Effector memory CD8-positive, alpha-beta T cell (primary cell): Measurements from ENCODE around the gene CMSS1.

Source experiments
- ATAC-seq: fragments of 150-1000 bp; cut with Tn5 transposase; replicated peaks from 2 replicates; pipeline ENCODE4 v1.10.0; 2021; ENCODE audit warnings: mild to moderate bottlenecking, moderate library complexity
- DNase-seq, 3 experiments: peaks; one replicate each; pipeline ENCODE4 v3.0.0; 2021
- H3K27ac Mint-ChIP-seq, 2 donors: one replicate each; pipeline ENCODE4 v1.8.0; 2022; ENCODE audit warnings: mild to moderate bottlenecking in 2 of 2, mixed read lengths in 2 of 2, moderate library complexity in 2 of 2
- H3K27me3 Mint-ChIP-seq, 2 donors: one replicate each; pipeline ENCODE4 v1.8.0; 2022; ENCODE audit warnings: mixed read lengths in 2 of 2
- H3K36me3 Mint-ChIP-seq: one replicate; pipeline ENCODE4 v1.8.0; 2022; ENCODE audit warnings: mild to moderate bottlenecking, moderate library complexity, mixed read lengths; ENCODE audit not compliant: insufficient read depth
- H3K4me1 Mint-ChIP-seq, 2 donors: one replicate each; pipeline ENCODE4 v1.8.0; 2022; ENCODE audit warnings: low read depth in 2 of 2, mixed read lengths in 2 of 2
- H3K4me3 Mint-ChIP-seq, 2 donors: one replicate each; pipeline ENCODE4 v1.8.0; 2022; ENCODE audit warnings: mild to moderate bottlenecking in 2 of 2, mixed read lengths in 2 of 2, moderate library complexity in 2 of 2
- H3K9me3 Mint-ChIP-seq, 2 donors: one replicate each; pipeline ENCODE4 v1.8.0; 2022; ENCODE audit warnings: mixed read lengths in 2 of 2

The CMSS1 gene

DNA sequence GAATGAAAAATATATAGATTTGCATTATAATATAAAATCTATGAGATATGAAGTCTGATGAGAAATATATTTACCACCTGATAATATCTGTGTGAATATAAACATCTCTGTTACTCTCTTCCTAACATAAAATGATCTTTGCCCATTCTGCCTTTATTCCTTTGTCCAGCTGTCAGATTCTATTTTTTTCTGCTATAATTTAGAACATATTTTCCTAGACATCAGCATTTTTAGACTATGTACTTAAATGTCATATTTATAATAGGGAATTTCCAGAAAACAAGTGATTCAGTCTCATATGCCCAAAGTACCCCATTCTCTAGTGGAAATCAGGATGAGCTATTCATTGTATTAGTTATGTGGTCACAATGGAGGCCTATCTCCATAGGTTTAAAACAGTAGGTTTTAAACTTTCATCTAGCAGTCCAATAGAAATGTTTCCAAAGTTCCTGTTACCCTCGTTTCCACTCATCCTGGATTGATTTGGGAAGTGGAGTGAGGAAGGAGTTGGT lies 213.3 kb downstream of the CMSS1 start:
- Mint-ChIP-seq H3K4me3 (no peak overlapping the region), H3K27ac (no peak overlapping the region), H3K9me3 (no peaks in the 10 kb centered on the region), H3K36me3 (no peaks in the 10 kb centered on the region), H3K4me1 (no peaks in the 10 kb centered on the region), H3K27me3 (no peaks in the 10 kb centered on the region)
- DNase-seq: no peak
- ATAC-seq: no peak

DNA sequence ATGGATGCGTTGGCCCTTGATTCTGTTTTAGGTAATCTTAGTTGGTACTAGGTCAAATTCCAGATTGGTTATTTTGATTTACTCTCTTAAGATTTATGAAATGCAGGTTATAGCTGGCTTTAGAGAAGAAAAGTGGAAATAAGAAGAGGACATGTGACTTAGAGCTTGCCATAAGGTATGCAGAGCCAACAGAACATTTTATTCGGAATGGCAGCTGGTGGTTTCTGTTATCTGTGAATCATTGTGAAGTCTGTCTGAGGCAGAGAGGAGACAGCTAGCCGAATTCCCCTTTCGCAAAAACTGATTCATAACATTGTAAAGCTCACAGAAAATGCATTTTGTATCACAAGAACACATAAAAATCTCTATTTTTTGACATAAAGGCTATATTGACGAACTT lies 214.6 kb downstream of the CMSS1 start:
- H3K27ac Mint-ChIP-seq: no peak overlapping the region
- no peaks in the 10 kb centered on the region for H3K9me3 Mint-ChIP-seq
- H3K27me3 Mint-ChIP-seq: no peaks in the 10 kb centered on the region
- no peaks in the 10 kb centered on the region for H3K36me3 Mint-ChIP-seq
- H3K4me3 Mint-ChIP-seq: no peak overlapping the region
- ATAC-seq (no peak), DNase-seq (no peak)
- no peaks in the 10 kb centered on the region for H3K4me1 Mint-ChIP-seq

DNA sequence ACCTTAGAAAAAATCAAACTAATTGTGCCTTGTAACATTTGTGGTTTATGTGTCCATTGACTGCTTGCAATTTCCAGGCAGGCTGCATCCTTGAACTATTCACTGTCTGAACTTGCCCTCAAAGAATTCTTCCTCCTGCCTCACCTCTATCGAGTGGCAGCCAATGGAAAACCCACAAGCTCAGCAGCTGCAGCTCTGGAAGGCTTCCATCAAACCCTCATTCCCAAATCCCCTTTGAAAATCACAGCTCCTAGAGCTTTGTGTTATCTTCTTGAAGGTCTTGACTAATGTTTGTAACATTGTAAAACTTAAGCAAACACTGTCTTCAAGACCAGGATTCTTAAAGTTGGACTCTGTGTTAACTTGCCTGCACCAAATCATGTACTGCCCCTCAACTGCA lies 215.5 kb downstream of the CMSS1 start:
- no peak for DNase-seq

DNA sequence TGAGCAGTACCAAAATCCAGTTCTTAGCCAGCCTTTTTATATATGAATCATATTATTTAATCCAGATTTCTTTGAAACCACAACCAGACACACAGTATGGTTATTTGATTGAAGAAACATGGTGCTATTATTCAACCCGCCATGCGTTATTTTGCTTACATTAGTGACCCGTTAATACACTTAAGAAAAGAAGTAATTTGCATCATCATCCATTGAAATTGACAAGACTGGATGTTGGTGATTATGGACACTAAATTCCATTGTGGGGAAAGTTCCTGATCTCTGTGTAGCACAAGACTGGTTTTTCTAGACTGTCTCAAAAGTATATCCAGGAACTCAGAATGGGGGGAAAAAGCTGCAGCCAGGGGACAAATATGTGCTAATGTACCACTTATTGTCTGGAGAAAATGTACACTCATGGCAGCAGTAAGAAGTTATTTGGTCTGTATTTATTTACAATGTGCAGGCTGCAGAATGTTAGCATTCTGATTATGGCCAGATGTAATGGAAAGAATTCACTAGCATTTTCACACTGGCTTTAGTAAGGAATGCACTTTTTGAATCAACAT lies 216.3 kb downstream of the CMSS1 start:
- Mint-ChIP-seq H3K36me3 (no peaks in the 10 kb centered on the region), H3K9me3 (no peaks in the 10 kb centered on the region), H3K4me1 (no peaks in the 10 kb centered on the region), H3K27ac (no peak overlapping the region), H3K4me3 (no peak overlapping the region), H3K27me3 (no peaks in the 10 kb centered on the region)
- ATAC-seq (no peak), DNase-seq (no peak)

More for the DNA sequence above, 215.5 kb downstream of the CMSS1 start:
- Mint-ChIP-seq H3K27ac (no peak overlapping the region), H3K36me3 (no peaks in the 10 kb centered on the region), H3K9me3 (no peaks in the 10 kb centered on the region), H3K4me3 (no peak overlapping the region), H3K27me3 (no peaks in the 10 kb centered on the region), H3K4me1 (no peaks in the 10 kb centered on the region)
- ATAC-seq: no peak

DNA sequence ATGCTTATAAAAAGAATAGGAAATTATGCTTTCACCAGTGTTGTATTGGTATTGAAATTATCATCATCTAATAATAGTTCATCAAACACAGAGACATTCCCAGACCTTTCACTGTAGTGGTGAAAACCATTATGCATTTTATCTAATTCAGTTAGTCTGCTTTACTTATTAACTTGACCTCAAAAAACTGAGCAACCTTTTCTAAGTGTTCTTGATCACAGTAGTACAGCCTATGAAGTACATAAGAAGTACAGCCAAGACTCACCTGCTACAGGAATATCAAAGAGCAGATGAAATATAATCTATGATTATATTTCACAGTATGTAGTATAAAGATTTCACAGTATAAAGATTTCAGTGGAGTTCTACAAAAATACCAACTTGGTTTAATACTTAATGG lies 221.4 kb downstream of the CMSS1 start:
- Mint-ChIP-seq H3K27ac (no peak overlapping the region), H3K4me3 (no peak overlapping the region), H3K4me1 (no peaks in the 10 kb centered on the region), H3K27me3 (no peaks in the 10 kb centered on the region), H3K36me3 (no peaks in the 10 kb centered on the region), H3K9me3 (no peaks in the 10 kb centered on the region)
- ATAC-seq (no peak), DNase-seq (no peak)

DNA sequence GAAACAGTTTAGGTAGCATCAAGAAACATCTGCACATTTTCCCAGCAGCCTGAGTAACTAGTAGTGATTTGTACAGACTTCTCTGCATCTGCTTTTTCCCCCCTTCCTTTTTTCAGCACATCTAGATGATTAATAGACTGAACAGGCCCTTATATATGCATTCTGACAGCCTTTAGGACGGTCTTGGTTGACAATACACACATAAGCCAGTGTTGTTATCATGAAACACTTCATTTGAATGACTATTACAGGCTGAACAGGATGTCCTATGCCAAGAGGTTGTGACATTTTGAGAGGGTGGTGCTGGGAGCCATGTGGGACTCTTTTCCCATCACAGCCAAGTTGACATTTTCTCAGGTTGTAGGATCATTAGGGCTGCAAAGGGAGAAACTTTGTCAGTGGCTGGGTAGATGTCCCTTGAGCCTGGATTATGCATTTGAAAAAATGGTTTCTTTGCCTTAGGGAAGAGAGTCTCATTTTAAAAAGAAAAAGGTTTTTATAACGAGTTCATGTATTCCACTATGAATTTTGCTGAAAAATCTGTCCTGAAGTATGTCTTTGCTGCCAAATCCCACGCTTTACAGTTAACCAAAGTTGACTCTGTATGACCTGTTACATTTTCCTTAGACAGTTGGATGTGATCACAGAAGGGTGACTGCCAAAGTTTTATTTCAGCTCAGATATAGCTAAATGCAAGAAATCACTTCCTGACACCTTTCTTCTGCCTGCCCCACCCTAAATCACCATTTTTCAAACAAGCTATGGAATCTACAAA lies 223.0 kb downstream of the CMSS1 start:
- Mint-ChIP-seq H3K36me3 (no peaks in the 10 kb centered on the region), H3K4me1 (no peaks in the 10 kb centered on the region), H3K4me3 (no peak overlapping the region), H3K27ac (no peak overlapping the region), H3K9me3 (no peaks in the 10 kb centered on the region), H3K27me3 (no peaks in the 10 kb centered on the region)
- ATAC-seq (no peak), DNase-seq (no peak)

DNA sequence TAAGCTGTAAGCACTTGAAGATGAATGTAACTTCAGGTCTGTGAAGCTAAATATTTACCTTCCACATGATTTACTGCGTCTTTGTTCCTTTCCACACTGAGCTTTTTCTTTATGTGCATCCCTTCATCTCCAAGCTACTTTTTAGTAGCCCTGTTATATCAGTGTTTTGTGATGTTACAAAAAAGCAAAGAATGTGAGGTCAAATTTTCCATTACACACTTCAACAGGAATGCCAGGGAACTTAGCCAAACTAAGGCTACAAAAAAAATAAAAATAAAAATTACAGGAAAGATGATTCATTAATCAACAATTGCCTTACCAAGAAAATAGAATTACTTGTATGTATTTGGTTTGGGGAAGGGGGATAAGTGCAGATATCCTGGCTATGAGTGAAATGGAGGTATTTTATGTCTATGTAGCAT lies 223.7 kb downstream of the CMSS1 start:
- DNase-seq (no peak), ATAC-seq (no peak)
- Mint-ChIP-seq H3K4me1 (no peaks in the 10 kb centered on the region), H3K4me3 (no peak overlapping the region), H3K27me3 (no peaks in the 10 kb centered on the region), H3K27ac (no peak overlapping the region), H3K9me3 (no peaks in the 10 kb centered on the region), H3K36me3 (no peaks in the 10 kb centered on the region)

DNA sequence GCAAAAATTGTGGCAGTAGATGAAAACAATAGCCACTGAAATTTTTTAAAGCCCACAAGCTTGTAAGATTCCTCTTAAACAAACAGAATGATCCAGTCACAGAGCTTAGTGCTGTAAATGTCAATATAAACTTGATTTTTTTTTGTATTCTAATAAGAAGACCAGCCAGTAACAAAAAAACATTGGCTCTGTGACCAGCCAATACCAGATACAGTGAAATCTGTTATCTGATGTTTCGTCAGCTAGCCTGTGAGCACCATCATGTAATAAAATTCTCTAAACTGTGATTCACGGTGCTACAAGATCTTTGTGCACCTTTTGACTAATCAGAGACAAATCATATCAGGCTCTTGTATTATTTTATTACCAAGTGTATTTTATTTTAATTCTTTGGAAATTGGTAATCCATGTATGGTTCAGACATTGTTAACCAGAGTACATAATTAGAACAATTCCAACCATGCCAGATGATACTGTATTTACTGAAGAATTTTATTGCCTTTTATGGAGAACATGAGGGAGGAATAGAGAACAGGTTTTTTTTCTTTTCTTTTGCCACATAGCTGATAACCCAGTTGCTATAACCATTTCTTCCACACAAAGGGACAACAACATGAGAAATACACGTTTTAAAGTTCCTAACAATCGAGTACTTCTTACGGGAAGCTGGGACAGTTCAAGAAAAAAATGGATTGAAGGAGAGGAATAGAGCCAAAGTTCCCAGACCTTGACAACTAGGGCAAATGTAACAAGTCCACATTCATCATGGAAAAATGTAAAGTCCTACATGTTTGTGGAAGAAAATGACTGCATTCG lies 224.7 kb downstream of the CMSS1 start:
- ATAC-seq (no peak), DNase-seq (no peak)
- Mint-ChIP-seq H3K36me3 (no peaks in the 10 kb centered on the region), H3K4me1 (no peaks in the 10 kb centered on the region), H3K27me3 (no peaks in the 10 kb centered on the region), H3K27ac (no peak overlapping the region), H3K4me3 (no peak overlapping the region), H3K9me3 (no peaks in the 10 kb centered on the region)

DNA sequence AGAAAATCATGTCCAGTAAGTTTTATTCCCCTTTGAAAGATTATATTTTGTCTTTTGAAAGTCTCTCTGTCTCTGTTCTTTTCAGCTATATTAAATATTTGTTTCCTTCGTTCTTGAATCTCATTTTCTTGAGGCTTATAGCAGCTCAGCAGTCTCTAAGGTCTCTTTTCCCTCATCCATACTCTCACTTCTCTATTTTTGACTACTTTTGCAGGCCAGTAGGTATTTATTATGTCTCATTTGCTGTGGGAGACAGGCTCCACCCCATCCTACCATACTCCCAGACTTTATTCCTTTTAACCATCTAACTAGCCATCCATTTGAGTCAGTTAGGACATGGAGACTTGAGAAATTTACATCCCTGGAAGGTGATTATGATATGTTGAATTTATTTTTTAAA lies 225.6 kb downstream of the CMSS1 start:
- Mint-ChIP-seq H3K36me3 (no peaks in the 10 kb centered on the region), H3K9me3 (no peaks in the 10 kb centered on the region), H3K4me3 (no peak overlapping the region), H3K27ac (no peak overlapping the region), H3K27me3 (no peaks in the 10 kb centered on the region), H3K4me1 (peaks cover 0 to 6% of the 10 kb centered on the region in 2 donors)
- DNase-seq (no peak), ATAC-seq (no peak)

DNA sequence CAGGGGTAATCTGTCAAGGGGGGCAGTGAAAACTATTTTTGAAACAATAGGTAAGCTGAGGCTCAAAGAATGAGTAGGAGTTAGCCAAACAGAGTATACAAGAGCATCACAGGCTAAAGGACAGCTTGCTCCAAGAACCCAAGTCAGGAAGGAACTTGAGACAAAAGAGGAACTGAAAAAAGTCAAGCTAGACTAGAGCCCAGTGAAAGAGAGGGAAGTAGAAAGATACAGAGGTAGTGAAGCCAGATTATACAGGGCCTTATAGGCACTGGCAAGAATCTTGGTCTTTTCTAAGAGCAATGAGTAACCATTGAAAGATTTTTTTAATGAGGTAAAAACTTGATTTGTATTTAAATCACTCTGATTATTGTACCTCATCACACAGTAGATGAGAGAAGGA lies 226.7 kb downstream of the CMSS1 start:
- Mint-ChIP-seq H3K36me3 (no peaks in the 10 kb centered on the region), H3K4me3 (no peak overlapping the region), H3K27ac (no peak overlapping the region), H3K4me1 (peaks cover 0 to 6% of the 10 kb centered on the region in 2 donors), H3K9me3 (no peaks in the 10 kb centered on the region), H3K27me3 (no peaks in the 10 kb centered on the region)
- DNase-seq (no peak), ATAC-seq (peak; percentile 50)

DNA sequence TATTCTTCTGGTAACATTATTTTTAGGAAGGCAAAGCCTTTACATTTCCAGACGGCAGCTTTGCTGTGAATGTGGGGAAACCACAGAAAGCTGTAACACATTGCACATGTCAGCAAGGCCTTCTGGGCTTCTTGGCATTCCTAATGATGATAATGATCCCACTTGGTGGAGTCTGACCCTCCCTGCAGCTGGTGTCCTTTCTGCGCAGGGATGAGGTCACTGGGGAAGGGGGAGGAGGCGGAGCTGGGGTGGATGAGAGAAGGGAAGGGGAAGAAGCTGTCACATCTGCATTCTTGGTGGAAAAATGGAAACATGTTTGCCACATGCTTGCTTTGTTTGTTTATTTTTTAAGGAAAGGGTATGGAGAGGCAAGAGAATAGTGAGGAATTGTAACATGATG lies 228.0 kb downstream of the CMSS1 start:
- DNase-seq (no peak), ATAC-seq (no peak)
- H3K27ac Mint-ChIP-seq: no peak overlapping the region
- H3K36me3 Mint-ChIP-seq: no peaks in the 10 kb centered on the region
- no peaks in the 10 kb centered on the region for H3K9me3 Mint-ChIP-seq
- H3K27me3 Mint-ChIP-seq: no peaks in the 10 kb centered on the region
- H3K4me1 Mint-ChIP-seq: peaks cover 0 to 6% of the 10 kb centered on the region in 2 donors
- H3K4me3 Mint-ChIP-seq: no peak overlapping the region

DNA sequence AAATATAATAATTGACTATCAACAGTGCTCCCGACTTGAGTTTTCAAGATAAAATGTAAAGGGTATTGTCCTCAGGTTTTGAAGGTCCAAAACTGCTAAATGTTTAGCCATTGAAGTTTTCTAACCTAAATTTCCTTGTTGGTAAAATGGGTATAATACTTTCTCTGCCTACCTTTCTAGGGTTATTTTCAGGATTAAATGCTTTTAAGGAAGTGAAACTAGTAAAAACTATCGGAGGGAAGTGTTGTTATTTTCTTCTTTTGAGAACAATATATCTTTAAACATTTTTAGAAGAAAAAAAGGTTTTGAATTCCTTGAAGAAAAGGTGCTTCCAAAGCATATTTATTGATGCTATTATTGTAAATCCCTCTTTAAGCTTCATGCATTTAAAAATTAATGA lies 229.3 kb downstream of the CMSS1 start:
- Mint-ChIP-seq H3K27ac (peak overlapping the region; percentile 54 to 65), H3K27me3 (no peaks in the 10 kb centered on the region), H3K4me1 (peaks cover 0 to 6% of the 10 kb centered on the region in 2 donors), H3K4me3 (peak overlapping the region in 1 of 2 donors; percentile 42), H3K9me3 (no peaks in the 10 kb centered on the region), H3K36me3 (no peaks in the 10 kb centered on the region)
- DNase-seq: no peak
- no peak for ATAC-seq

DNA sequence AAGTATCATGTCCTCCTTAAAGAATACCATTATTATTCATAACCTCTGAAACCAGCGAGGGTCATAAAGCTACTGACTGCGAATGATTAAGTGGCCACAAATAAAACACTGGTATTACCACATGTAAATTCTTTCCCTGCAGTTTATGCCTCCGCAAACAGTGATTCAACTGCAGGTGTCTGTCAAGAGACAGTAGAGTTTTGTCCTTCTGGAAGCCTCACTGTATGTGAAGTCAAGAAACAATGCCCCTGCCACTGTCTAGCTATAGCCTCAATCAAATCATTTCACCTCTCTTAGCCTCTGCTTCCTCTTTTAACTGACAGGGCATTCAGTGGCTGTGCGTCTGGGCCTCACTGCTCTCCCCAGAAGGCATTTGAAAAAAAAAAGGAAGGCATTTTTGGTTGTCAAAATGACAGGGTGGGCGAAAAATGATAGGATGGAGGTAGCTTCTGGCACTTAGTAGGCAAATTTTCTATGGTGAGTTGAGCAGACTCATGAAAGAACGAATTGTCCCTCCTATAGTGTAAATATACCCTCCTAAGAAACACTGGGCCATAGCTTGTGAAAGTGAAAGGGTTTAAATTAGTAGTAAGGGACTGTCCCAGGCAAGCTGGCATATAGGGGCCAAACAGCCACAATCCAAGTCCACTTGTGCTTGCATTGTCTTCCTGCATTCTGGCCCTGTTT lies 229.9 kb downstream of the CMSS1 start:
- Mint-ChIP-seq H3K36me3 (no peaks in the 10 kb centered on the region), H3K27ac (peak overlapping the region; percentile 54 to 65), H3K4me1 (peaks cover 0 to 6% of the 10 kb centered on the region in 2 donors), H3K4me3 (peak overlapping the region in 1 of 2 donors; percentile 42), H3K27me3 (no peaks in the 10 kb centered on the region), H3K9me3 (no peaks in the 10 kb centered on the region)
- no peak for DNase-seq
- ATAC-seq: peak; percentile 71
